Adrenal gland (tissue), 5 donors: Measurements from ENCODE around the gene FMOD.

ENCODE experiments used
- CTCF ChIP-seq, 6 experiments: fragments of 450-650 bp in 4 of 6; fragments of 200-600 bp in 2 of 6; sonication (generic) in 1 of 6; IDR thresholded peaks; 1 replicate in 5 of 6; 2 replicates in 1 of 6; pipeline versions ENCODE4 v1.5.1 to v1.8.0; 2016 to 2021; ENCODE audit warnings: antibody characterized with exemption in 6 of 6, mild to moderate bottlenecking in 2 of 6, moderate library complexity in 1 of 6
- POLR2A ChIP-seq, 2 donors: fragments of 450-650 bp; IDR thresholded peaks; one replicate each; pipeline ENCODE4 v1.6.1; 2017; ENCODE audit warnings: antibody characterized with exemption in 2 of 2, mild to moderate bottlenecking in 2 of 2, moderate library complexity in 1 of 2
- donor health status: DM: no; HTN: no; CAD: no.

- no peak for TF ChIP-seq CTCF (IDR thresholded peaks at IDR 0.05)
- TF ChIP-seq POLR2A (IDR thresholded peaks at IDR 0.05) = no peak
Measured at GRCh38 chr1:203354246-203354645, 3.3 kb upstream of the FMOD start.
